ENCODE results near the gene GRM7. TPM values are rescaled to one million over a fixed set of nuclear protein-coding genes. Genes with fewer than 3 reads are reported as not detected.

GRM7 gene
- total RNA-seq, 1 experiment from 2014 or later = not detected

GRCh38 chr3:7106635-7107034 lies 245.7 kb downstream of the GRM7 start:
- Histone ChIP-seq H3K27me3 (replicated peaks) (no peaks in the 10 kb centered on the region), H3K36me3 (no peaks in the 10 kb centered on the region), H3K4me3 (no peak overlapping the region), H3K27ac (no peak overlapping the region), H3K9me3 (replicated peaks) (no peaks in the 10 kb centered on the region), H3K4me1 (replicated peaks) (no peaks in the 10 kb centered on the region)
- no peak for DNase-seq (ENCODE audit: low read depth in 1 of 2, low spot score in 2 of 2)

GRCh38 chr3:7112523-7113056 lies 251.7 kb downstream of the GRM7 start:
- no peaks in the 10 kb centered on the region for H3K27me3 ChIP-seq (replicated peaks)

GRCh38 chr3:7144697-7145308 lies 283.9 kb downstream of the GRM7 start:
- H3K36me3 ChIP-seq = no peaks in the 10 kb centered on the region
- no peaks in the 10 kb centered on the region for H3K9me3 ChIP-seq (replicated peaks)
- no peak overlapping the region for H3K27ac ChIP-seq
- H3K27me3 ChIP-seq (replicated peaks) = no peaks in the 10 kb centered on the region
- no peaks in the 10 kb centered on the region for H3K4me1 ChIP-seq (replicated peaks)
- no peak for DNase-seq (ENCODE audit: low read depth in 1 of 2, low spot score in 2 of 2)
- no peak overlapping the region for H3K4me3 ChIP-seq

More at GRCh38 chr3:7112523-7113056, 251.7 kb downstream of the GRM7 start:
- DNase-seq (ENCODE audit: low read depth in 1 of 2, low spot score in 2 of 2) = no peak
- no peaks in the 10 kb centered on the region for H3K4me1 ChIP-seq (replicated peaks)
- H3K27ac ChIP-seq = no peak overlapping the region
- no peaks in the 10 kb centered on the region for H3K36me3 ChIP-seq
- no peak overlapping the region for H3K4me3 ChIP-seq
- H3K9me3 ChIP-seq (replicated peaks) = no peaks in the 10 kb centered on the region

GRCh38 chr3:7146529-7146928 lies 285.6 kb downstream of the GRM7 start:
- Histone ChIP-seq H3K36me3 (no peaks in the 10 kb centered on the region), H3K27ac (no peak overlapping the region), H3K4me3 (no peak overlapping the region), H3K4me1 (replicated peaks) (no peaks in the 10 kb centered on the region), H3K27me3 (replicated peaks) (no peaks in the 10 kb centered on the region), H3K9me3 (replicated peaks) (no peaks in the 10 kb centered on the region)
- DNase-seq (ENCODE audit: low read depth in 1 of 2, low spot score in 2 of 2) = no peak

- Histone ChIP-seq H3K27me3 (replicated peaks) (no peaks in the 10 kb centered on the region), H3K36me3 (no peaks in the 10 kb centered on the region)
- DNase-seq (ENCODE audit: low read depth in 1 of 2, low spot score in 2 of 2) = no peak
These were observed 297.6 kb downstream of the GRM7 start for GRCh38 chr3:7158516-7158915.

GRCh38 chr3:7160689-7161088 lies 299.8 kb downstream of the GRM7 start:
- Histone ChIP-seq H3K9me3 (replicated peaks) (no peaks in the 10 kb centered on the region), H3K4me3 (no peak overlapping the region), H3K27me3 (replicated peaks) (no peaks in the 10 kb centered on the region), H3K27ac (no peak overlapping the region), H3K36me3 (no peaks in the 10 kb centered on the region), H3K4me1 (replicated peaks) (no peaks in the 10 kb centered on the region)
- DNase-seq (ENCODE audit: low read depth in 1 of 2, low spot score in 2 of 2) = no peak

More at GRCh38 chr3:7158516-7158915, 297.6 kb downstream of the GRM7 start:
- no peaks in the 10 kb centered on the region for H3K4me1 ChIP-seq (replicated peaks)
- no peak overlapping the region for H3K27ac ChIP-seq
- H3K4me3 ChIP-seq = no peak overlapping the region
- no peaks in the 10 kb centered on the region for H3K9me3 ChIP-seq (replicated peaks)

GRCh38 chr3:7166460-7166859 lies 305.5 kb downstream of the GRM7 start:
- Histone ChIP-seq H3K27ac (no peak overlapping the region), H3K4me1 (replicated peaks) (no peaks in the 10 kb centered on the region), H3K4me3 (no peak overlapping the region), H3K9me3 (replicated peaks) (no peaks in the 10 kb centered on the region), H3K36me3 (no peaks in the 10 kb centered on the region), H3K27me3 (replicated peaks) (no peaks in the 10 kb centered on the region)
- DNase-seq (ENCODE audit: low read depth in 1 of 2, low spot score in 2 of 2) = no peak

- Histone ChIP-seq H3K36me3 (no peaks in the 10 kb centered on the region), H3K4me3 (no peak overlapping the region), H3K27ac (no peak overlapping the region), H3K9me3 (replicated peaks) (no peaks in the 10 kb centered on the region), H3K27me3 (replicated peaks) (no peaks in the 10 kb centered on the region), H3K4me1 (replicated peaks) (no peaks in the 10 kb centered on the region)
- no peak for DNase-seq (ENCODE audit: low read depth in 1 of 2, low spot score in 2 of 2)
These were observed 310.6 kb downstream of the GRM7 start for GRCh38 chr3:7171493-7171892.

- H3K9me3 ChIP-seq (replicated peaks) = no peaks in the 10 kb centered on the region
- no peaks in the 10 kb centered on the region for H3K36me3 ChIP-seq
- DNase-seq (ENCODE audit: low read depth in 1 of 2, low spot score in 2 of 2) = no peak
- no peaks in the 10 kb centered on the region for H3K27me3 ChIP-seq (replicated peaks)
- H3K27ac ChIP-seq = no peak overlapping the region
- no peak overlapping the region for H3K4me3 ChIP-seq
- no peaks in the 10 kb centered on the region for H3K4me1 ChIP-seq (replicated peaks)
These were observed 312.1 kb downstream of the GRM7 start for GRCh38 chr3:7172996-7173395.

GRCh38 chr3:7188551-7188950 lies 327.6 kb downstream of the GRM7 start:
- no peak for DNase-seq (ENCODE audit: low read depth in 1 of 2, low spot score in 2 of 2)
- Histone ChIP-seq H3K9me3 (replicated peaks) (no peaks in the 10 kb centered on the region), H3K27ac (no peak overlapping the region), H3K27me3 (replicated peaks) (no peaks in the 10 kb centered on the region), H3K4me3 (no peak overlapping the region), H3K4me1 (replicated peaks) (no peaks in the 10 kb centered on the region), H3K36me3 (no peaks in the 10 kb centered on the region)

GRCh38 chr3:7190095-7190494 lies 329.2 kb downstream of the GRM7 start:
- Histone ChIP-seq H3K27me3 (replicated peaks) (no peaks in the 10 kb centered on the region), H3K9me3 (replicated peaks) (no peaks in the 10 kb centered on the region), H3K36me3 (no peaks in the 10 kb centered on the region), H3K4me3 (no peak overlapping the region), H3K4me1 (replicated peaks) (no peaks in the 10 kb centered on the region), H3K27ac (no peak overlapping the region)
- no peak for DNase-seq (ENCODE audit: low read depth in 1 of 2, low spot score in 2 of 2)

GRCh38 chr3:7193269-7193668 lies 332.4 kb downstream of the GRM7 start:
- no peaks in the 10 kb centered on the region for H3K36me3 ChIP-seq
- no peaks in the 10 kb centered on the region for H3K4me1 ChIP-seq (replicated peaks)
- H3K4me3 ChIP-seq = no peak overlapping the region
- no peaks in the 10 kb centered on the region for H3K9me3 ChIP-seq (replicated peaks)
- no peak overlapping the region for H3K27ac ChIP-seq
- no peaks in the 10 kb centered on the region for H3K27me3 ChIP-seq (replicated peaks)
- DNase-seq (ENCODE audit: low read depth in 1 of 2, low spot score in 2 of 2) = no peak

GRCh38 chr3:7194071-7194835 lies 333.3 kb downstream of the GRM7 start:
- Histone ChIP-seq H3K4me3 (no peak overlapping the region), H3K27ac (no peak overlapping the region), H3K36me3 (no peaks in the 10 kb centered on the region), H3K9me3 (replicated peaks) (no peaks in the 10 kb centered on the region), H3K27me3 (replicated peaks) (no peaks in the 10 kb centered on the region), H3K4me1 (replicated peaks) (no peaks in the 10 kb centered on the region)
- DNase-seq (ENCODE audit: low read depth in 1 of 2, low spot score in 2 of 2) = no peak

- H3K4me3 ChIP-seq = no peak overlapping the region
These were observed 335.0 kb downstream of the GRM7 start for GRCh38 chr3:7195934-7196333.

More at GRCh38 chr3:7195934-7196333, 335.0 kb downstream of the GRM7 start:
- Histone ChIP-seq H3K27me3 (replicated peaks) (no peaks in the 10 kb centered on the region), H3K27ac (no peak overlapping the region), H3K36me3 (no peaks in the 10 kb centered on the region), H3K4me1 (replicated peaks) (no peaks in the 10 kb centered on the region), H3K9me3 (replicated peaks) (no peaks in the 10 kb centered on the region)
- no peak for DNase-seq (ENCODE audit: low read depth in 1 of 2, low spot score in 2 of 2)

All from SJSA1 (cell line).